ENCODE measurements around the gene IRAK2.
A peak's percentile ranks its signal among the peaks of the same experiment; 100 is the strongest.

IRAK2 gene

GRCh38 chr3:10284496-10284895, 119.8 kb downstream of the IRAK2 start:
- DNase-seq (ENCODE audit: low spot score), result no peak

- no peak for DNase-seq (ENCODE audit: low spot score)
Measured at GRCh38 chr3:10285272-10286132, 120.8 kb downstream of the IRAK2 start.

- DNase-seq (ENCODE audit: low spot score), result no peak
Measured at GRCh38 chr3:10286133-10286524, 121.4 kb downstream of the IRAK2 start.

GRCh38 chr3:10286596-10287295, 122.0 kb downstream of the IRAK2 start:
- peak; percentile 47 for DNase-seq (ENCODE audit: low spot score)

GRCh38 chr3:10287936-10288574, 123.3 kb downstream of the IRAK2 start:
- no peak for DNase-seq (ENCODE audit: low spot score)

- DNase-seq (ENCODE audit: low spot score), result no peak
Measured at GRCh38 chr3:10288575-10288960, 123.8 kb downstream of the IRAK2 start.

GRCh38 chr3:10289077-10289476, 124.4 kb downstream of the IRAK2 start:
- no peak for DNase-seq (ENCODE audit: low spot score)

GRCh38 chr3:10289787-10290355, 125.2 kb downstream of the IRAK2 start:
- no peak for DNase-seq (ENCODE audit: low spot score)

GRCh38 chr3:10290481-10291176, 125.9 kb downstream of the IRAK2 start:
- DNase-seq (ENCODE audit: low spot score), result no peak

- no peak for DNase-seq (ENCODE audit: low spot score)
Measured at GRCh38 chr3:10291641-10292040, 126.9 kb downstream of the IRAK2 start.

GRCh38 chr3:10292505-10293419, 128.0 kb downstream of the IRAK2 start, which contains the start of gene GHRL:
Gene GHRL, minus strand, starts transcription at chr3:10292947. Its CDS starts 2,767 bp downstream, at chr3:10290180.
- peak; percentile 10 for DNase-seq (ENCODE audit: low spot score)
